Activated B cell treated with CpG ODN at 0.5 μM for 24 hours (primary cell): ENCODE results near the gene SAMSN1. TPM values are rescaled to one million over a fixed set of nuclear protein-coding genes. Genes with fewer than 3 reads are reported as not detected.
"Not testable (repeated sequence)": the region's sequence is repeated elsewhere in the genome, so short reads cannot be mapped to it uniquely, and the experiment has no call there.

Experiments
- ATAC-seq: fragments of 200-7000 bp; cut with Tn5 transposase; one replicate; pipeline ENCODE4 v1.10.0; 2021; ENCODE audit warnings: low read depth, mild to moderate bottlenecking, moderate library complexity
- CTCF ChIA-PET: fragments of 350-600 bp; sonication (Branson Sonifier 250); formaldehyde crosslinking; loops from one replicate; lab custom pipeline; 2021; ENCODE audit warnings: antibody characterized with exemption; lab: Charles Lee
- POLR2A ChIA-PET: fragments of 350-600 bp; sonication (Branson Sonifier 250); formaldehyde crosslinking; loops from one replicate; lab custom pipeline; 2021; ENCODE audit warnings: antibody characterized with exemption; lab: Charles Lee
- DNase-seq: peaks from one replicate; pipeline ENCODE4 v3.0.0; 2022
- H3K27ac Mint-ChIP-seq: one replicate; pipeline ENCODE4 v1.8.0; 2020; ENCODE audit warnings: mixed read lengths
- H3K27me3 Mint-ChIP-seq: one replicate; pipeline ENCODE4 v1.8.0; 2021; ENCODE audit warnings: mixed read lengths
- H3K36me3 Mint-ChIP-seq: one replicate; pipeline ENCODE4 v1.8.0; 2021; ENCODE audit warnings: low read depth, mixed read lengths
- H3K4me1 Mint-ChIP-seq: one replicate; pipeline ENCODE4 v1.8.0; 2021; ENCODE audit warnings: mixed read lengths
- H3K4me3 Mint-ChIP-seq: one replicate; pipeline ENCODE4 v1.8.0; 2020; ENCODE audit warnings: mild to moderate bottlenecking, mixed read lengths
- H3K9me3 Mint-ChIP-seq: one replicate; pipeline ENCODE4 v1.8.0; 2020; ENCODE audit warnings: mixed read lengths
- intact Hi-C: fragments of 100-400 bp; cut with micrococcal nuclease; formaldehyde crosslinking; loops from one replicate; pipeline ENCODE4 v1.15.1; 2024
- total RNA-seq: library from RNA; stranded (reverse); gene quantifications from 2 replicates; pipeline ENCODE4 v1.2.3, GENCODE V29; 2022
- TF ChIP-seq, protein P1 (sequence below): fragments of 200-600 bp; IDR thresholded peaks from one replicate; pipeline ENCODE4 v1.8.0; 2022; ENCODE audit warnings: antibody characterized with exemption, mild to moderate bottlenecking

Gene SAMSN1
- total RNA-seq, 1 donor from 2014 or later = 49.7 TPM

- TF ChIP-seq, protein P1, sequence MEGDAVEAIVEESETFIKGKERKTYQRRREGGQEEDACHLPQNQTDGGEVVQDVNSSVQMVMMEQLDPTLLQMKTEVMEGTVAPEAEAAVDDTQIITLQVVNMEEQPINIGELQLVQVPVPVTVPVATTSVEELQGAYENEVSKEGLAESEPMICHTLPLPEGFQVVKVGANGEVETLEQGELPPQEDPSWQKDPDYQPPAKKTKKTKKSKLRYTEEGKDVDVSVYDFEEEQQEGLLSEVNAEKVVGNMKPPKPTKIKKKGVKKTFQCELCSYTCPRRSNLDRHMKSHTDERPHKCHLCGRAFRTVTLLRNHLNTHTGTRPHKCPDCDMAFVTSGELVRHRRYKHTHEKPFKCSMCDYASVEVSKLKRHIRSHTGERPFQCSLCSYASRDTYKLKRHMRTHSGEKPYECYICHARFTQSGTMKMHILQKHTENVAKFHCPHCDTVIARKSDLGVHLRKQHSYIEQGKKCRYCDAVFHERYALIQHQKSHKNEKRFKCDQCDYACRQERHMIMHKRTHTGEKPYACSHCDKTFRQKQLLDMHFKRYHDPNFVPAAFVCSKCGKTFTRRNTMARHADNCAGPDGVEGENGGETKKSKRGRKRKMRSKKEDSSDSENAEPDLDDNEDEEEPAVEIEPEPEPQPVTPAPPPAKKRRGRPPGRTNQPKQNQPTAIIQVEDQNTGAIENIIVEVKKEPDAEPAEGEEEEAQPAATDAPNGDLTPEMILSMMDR = no peak
- no peak for ATAC-seq
- Mint-ChIP-seq H3K4me3 (no peak overlapping the region), H3K9me3 (no peaks in the 10 kb centered on the region), H3K36me3 (peaks cover 91% of the 10 kb centered on the region), H3K4me1 (peaks cover 17% of the 10 kb centered on the region), H3K27me3 (no peaks in the 10 kb centered on the region), H3K27ac (no peak overlapping the region)
- DNase-seq = no peak
- ChIA-PET POLR2A (no interaction called here), CTCF (no interaction called here)
- intact Hi-C loops = no loop called here
These were observed 45.2 kb downstream of the SAMSN1 start for GRCh38 chr21:14500873-14501272.

DNA sequence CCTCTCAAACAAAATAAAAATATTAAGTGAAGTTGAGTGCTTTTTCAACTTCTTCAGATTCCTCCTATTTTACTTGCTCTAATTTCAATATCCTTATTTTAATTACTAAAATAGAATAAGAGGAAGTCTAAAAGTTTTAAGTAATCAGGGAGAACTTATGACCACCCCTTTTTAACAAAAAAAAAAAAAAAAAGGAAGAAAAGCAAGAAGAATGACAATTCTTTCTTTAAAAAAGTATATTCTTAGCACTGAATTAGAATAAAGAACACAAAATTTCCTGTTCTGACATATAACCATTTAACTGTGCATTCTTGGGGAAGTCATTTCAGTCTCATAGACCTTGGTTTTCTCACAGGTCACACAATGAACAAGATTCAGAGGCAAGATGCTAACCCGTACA lies 46.8 kb downstream of the SAMSN1 start:
- peaks cover 91% of the 10 kb centered on the region for H3K36me3 Mint-ChIP-seq
- ATAC-seq = no peak
- no peak for DNase-seq
- intact Hi-C loops = no loop called here
- TF ChIP-seq, protein P1 = no peak
- CTCF ChIA-PET = no interaction called here
- H3K27me3 Mint-ChIP-seq = no peaks in the 10 kb centered on the region
- POLR2A ChIA-PET = no interaction called here
- H3K9me3 Mint-ChIP-seq = no peaks in the 10 kb centered on the region
- H3K4me1 Mint-ChIP-seq = peaks cover 12% of the 10 kb centered on the region
- H3K4me3 Mint-ChIP-seq = no peak overlapping the region
- H3K27ac Mint-ChIP-seq = no peak overlapping the region

- peaks cover 91% of the 10 kb centered on the region for H3K36me3 Mint-ChIP-seq
- intact Hi-C loops = no loop called here
- POLR2A ChIA-PET = no interaction called here
These were observed 48.3 kb downstream of the SAMSN1 start for GRCh38 chr21:14497825-14498224.

GRCh38 chr21:14495075-14495474 lies 51.0 kb downstream of the SAMSN1 start:
- ATAC-seq (no peak), DNase-seq (no peak)
- TF ChIP-seq, protein P1 = no peak
- ChIA-PET CTCF (no interaction called here), POLR2A (no interaction called here)
- Mint-ChIP-seq H3K9me3 (peaks cover 3% of the 10 kb centered on the region), H3K4me3 (no peak overlapping the region), H3K27ac (no peak overlapping the region), H3K36me3 (peaks cover 79% of the 10 kb centered on the region), H3K27me3 (no peaks in the 10 kb centered on the region), H3K4me1 (peaks cover 4% of the 10 kb centered on the region)
- intact Hi-C loops = no loop called here

More at GRCh38 chr21:14497825-14498224, 48.3 kb downstream of the SAMSN1 start:
- Mint-ChIP-seq H3K9me3 (peaks cover 3% of the 10 kb centered on the region), H3K4me3 (no peak overlapping the region), H3K27me3 (no peaks in the 10 kb centered on the region), H3K4me1 (peaks cover 12% of the 10 kb centered on the region), H3K27ac (no peak overlapping the region)
- CTCF ChIA-PET = no interaction called here
- DNase-seq (no peak), ATAC-seq (no peak)
- TF ChIP-seq, protein P1 = no peak

DNA sequence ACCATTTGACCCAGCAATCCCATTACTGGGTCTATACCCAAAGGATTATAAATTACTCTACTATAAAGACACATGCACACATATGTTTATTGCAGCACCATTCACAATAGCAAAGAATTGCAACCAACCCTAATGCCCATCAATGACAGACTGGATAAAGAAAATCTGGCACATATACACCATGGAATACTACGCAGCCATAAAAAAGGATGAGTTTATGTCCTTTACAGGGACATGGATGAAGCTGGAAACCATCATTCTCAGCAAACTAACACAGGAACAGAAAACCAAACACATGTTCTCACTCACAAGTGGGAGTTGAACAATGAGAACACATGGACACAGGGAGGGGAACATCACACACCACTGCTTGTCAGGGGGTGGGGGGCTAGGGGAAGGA lies 51.9 kb downstream of the SAMSN1 start:
- H3K4me3 Mint-ChIP-seq, H3K27me3 Mint-ChIP-seq, H3K4me1 Mint-ChIP-seq, DNase-seq, intact Hi-C loops, ATAC-seq, H3K27ac Mint-ChIP-seq, POLR2A ChIA-PET, H3K9me3 Mint-ChIP-seq, CTCF ChIA-PET: not testable (repeated sequence)
- H3K36me3 Mint-ChIP-seq = peaks cover 71% of the 10 kb centered on the region

GRCh38 chr21:14493731-14494130 lies 52.4 kb downstream of the SAMSN1 start:
- TF ChIP-seq, protein P1 = no peak
- Mint-ChIP-seq H3K9me3 (peaks cover 3% of the 10 kb centered on the region), H3K4me3 (no peak overlapping the region), H3K36me3 (peaks cover 71% of the 10 kb centered on the region), H3K27ac (no peak overlapping the region), H3K4me1 (no peaks in the 10 kb centered on the region), H3K27me3 (no peaks in the 10 kb centered on the region)
- ATAC-seq (no peak), DNase-seq (no peak)
- POLR2A ChIA-PET = no interaction called here
- intact Hi-C loops = no loop called here
- CTCF ChIA-PET = no interaction called here
